Measurements from ENCODE around the gene MMD.
A peak's percentile ranks its signal among the peaks of the same experiment; 100 is the strongest.
"Not testable (repeated sequence)": the region's sequence is repeated elsewhere in the genome, so short reads cannot be mapped to it uniquely, and the experiment has no call there.

Gene MMD

DNA sequence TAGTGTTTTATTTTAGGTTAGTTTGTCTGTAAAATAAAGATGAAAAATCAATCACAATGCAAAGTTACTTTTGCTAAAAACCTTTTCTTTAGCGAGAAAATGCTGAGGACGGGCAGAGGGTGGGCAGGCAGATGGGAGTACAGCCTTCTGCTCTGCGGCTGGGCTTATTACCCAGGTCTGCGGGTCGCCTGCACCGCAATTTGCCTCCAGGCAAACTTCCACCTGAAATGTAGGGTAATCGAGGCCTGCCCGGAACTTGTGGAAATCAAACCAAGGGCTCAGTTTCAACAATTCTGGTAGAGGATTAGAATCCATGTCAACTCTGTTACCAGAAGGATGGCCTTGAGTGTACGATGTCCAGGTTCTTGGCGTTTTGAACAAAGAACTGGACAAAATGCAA lies 22.3 kb upstream of the MMD start:
- DNase-seq (ENCODE audit: low read depth), result no peak

DNA sequence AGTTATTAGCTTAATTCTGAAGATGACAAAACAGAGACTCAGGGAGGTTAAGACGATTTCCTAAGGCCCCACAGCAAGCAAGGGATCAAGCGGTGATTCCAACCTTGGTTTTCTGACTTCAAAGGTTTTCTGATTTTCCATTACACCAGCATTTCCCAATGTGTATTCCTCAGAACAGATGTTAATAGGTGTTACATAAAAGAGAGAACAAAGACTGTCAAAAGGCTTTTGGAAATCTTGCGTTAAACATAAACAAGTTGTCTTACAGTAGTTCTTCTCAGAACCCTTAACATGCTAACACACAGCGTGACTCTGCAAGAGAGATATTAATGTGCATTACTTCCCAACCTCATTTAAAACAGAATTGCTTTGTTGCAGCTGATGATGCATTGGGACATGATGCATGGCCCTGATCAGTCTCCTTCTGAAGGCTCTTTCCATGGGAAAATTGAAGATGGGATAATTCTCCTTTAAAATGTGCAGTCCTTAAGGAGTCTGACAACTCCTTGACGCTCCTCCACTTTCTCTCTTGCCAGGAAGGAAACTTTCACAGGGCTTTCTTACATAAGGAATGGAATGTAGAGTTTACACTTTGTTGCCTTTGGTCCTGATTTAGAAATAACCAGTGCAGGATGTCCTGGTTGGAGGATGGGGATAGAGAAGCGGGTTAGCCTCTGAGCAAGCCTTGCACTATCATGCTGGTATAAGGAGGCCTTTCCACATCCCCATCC lies 21.5 kb upstream of the MMD start:
- DNase-seq (ENCODE audit: low read depth), result no peak

DNA sequence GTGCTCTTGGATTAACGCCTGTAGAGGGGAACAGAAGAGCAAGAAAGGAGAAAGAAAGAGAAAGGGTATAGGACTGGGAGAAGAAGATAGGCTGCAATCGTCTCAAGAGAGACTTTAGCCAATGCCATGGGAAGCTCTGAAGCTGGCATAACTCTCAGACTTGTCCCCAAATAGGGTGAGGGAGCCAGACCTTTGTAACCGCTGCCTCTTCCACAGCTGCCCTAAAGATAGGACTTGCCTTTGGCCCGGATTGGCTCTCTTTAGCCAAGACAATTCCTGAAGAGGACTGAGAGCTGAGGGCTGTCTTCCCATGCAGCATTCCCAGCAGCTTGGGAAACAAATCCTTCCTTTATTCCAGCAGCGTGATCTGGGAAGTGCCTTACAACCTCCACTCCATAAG lies 20.8 kb upstream of the MMD start:
- no peak for DNase-seq (ENCODE audit: low read depth)

DNA sequence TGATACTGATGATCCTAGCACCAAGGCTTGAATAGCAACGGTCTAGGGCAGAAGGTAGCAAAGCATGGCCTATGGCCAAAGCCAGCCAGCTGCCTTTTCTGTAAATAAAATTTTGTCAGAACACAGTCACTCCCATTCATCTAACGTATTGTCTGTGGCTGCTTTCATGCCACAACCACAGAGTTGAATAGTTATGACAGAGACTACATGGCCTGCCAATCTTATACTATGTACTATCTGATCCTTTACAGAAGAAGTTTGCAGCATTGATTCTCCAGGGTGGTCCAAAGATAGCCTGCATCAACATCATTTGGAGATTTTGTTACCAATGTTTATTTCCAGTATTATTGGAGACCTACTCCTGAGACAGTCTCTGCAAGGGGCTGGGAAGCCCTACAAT lies 19.9 kb upstream of the MMD start:
- DNase-seq (ENCODE audit: low read depth), result no peak

DNA sequence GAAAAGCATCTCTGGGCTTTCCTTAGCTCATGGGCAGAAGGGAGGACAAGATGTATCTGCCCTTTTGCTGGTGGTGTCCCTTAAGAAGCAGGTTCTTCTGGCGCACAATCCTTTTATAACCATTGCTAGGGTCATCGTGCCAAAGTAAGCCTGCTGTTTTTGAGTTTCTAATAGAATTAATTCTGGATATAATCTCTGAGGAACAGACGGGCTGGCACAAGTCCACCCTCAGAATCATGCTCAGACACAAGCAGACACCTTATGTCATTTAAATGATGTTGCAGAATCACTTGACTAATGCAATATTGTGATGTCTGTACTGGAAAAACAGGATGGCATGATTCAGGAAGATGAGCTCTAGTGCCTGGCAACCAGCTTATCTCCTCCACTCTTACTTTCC lies 18.8 kb upstream of the MMD start:
- no peak for DNase-seq (ENCODE audit: low read depth)

DNA sequence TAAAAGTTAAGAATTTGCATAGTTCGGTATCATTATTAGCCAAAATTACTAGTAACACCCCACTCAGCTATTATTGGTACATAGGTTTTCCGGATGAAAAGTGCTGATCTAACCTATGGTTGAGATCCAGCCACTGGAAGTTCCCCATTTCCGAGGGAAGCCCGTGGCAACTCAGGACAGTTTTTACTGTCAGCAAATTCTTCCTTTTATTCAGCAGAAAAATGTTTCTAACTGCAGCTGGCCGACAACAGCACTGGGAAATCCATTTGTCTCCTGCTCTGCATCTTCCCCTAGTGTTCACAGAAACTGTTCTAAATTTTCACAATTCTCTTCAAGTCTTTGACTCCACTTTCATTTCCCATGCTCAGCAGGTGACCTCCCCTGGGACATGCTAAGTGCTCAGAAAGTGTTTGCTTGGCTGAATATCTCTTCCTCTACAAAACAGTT lies 15.5 kb upstream of the MMD start:
- DNase-seq (ENCODE audit: low read depth), result no peak

DNA sequence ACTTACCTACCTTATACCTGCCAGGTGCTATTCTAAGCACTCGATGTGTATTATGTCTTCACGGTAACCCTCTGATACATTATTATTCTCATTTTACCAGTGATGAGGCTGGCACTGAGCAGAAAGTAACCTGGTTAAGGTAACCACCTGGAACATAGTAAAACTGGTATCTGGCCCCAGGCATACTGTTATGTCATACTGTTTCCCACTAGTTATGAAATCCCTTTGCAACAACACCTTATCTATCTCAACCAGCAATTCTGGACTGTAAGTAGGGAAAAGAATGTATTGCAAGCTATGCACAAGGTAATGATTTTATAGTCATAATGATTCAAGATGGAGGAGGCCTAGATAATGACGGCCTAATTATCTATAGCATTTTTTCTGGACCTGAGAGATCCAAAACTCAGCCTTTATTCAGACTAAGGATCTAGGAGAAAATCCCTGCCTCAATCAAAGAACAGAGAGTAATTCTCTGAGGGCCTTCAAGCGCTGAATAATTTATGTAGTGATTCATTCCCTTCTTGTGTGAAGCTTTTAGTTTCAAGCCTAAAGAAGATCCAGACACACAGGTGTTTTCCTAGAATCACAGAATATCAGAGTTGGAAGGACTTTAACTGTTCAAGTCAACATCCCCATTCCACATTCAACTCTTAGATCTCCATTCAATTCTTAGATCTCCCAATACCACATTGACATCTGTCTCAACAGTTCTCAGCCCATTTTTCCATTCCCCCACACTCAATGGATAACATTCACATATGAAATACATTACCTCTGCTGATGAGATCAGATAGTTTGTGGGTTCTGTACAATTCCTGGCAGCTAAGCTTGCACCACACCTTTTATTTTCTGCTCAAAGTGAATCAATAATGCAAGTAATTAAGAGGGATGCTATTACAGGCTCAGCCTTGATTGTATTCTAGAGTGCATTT lies 14.9 kb upstream of the MMD start:
- DNase-seq (ENCODE audit: low read depth), result no peak

DNA sequence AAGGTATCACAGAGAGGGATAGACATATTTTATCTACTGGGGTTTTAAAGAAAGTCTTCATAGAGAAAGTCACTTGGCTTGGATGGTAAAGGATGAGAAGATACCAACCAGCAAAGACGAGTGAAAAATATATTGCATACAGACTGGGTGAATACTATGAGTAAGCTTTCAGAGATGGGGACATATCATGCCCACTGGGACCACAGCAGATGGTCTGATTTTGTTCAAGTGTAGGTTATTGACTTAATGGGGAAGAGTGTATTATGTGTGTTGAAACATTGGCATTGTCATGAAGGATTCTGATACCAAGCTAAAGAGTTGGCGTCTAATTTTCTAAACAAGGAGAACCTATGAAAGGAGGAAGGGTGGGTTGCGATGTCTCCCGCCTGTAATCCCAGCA lies 13.8 kb upstream of the MMD start:
- DNase-seq (ENCODE audit: low read depth), result no peak

DNA sequence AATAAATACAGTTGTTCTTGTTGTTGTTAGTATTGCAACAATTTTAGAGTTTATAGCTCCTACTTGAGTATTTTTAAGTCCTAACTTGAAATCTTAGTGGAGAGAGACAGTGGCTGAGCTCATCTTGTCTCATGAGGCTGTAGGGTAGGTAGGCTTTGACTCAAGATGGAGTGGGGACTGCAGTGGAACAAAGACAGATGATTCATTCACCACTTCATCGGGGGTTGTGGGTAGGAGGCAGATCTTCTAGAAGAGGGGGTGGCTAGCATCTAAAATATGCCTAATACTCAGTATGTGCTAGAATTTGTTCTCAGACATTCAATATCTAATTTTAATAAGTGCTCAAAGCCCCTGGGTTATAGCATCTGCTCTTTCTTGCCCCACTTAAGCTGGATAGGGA lies 13.1 kb upstream of the MMD start:
- DNase-seq (ENCODE audit: low read depth), result no peak

DNA sequence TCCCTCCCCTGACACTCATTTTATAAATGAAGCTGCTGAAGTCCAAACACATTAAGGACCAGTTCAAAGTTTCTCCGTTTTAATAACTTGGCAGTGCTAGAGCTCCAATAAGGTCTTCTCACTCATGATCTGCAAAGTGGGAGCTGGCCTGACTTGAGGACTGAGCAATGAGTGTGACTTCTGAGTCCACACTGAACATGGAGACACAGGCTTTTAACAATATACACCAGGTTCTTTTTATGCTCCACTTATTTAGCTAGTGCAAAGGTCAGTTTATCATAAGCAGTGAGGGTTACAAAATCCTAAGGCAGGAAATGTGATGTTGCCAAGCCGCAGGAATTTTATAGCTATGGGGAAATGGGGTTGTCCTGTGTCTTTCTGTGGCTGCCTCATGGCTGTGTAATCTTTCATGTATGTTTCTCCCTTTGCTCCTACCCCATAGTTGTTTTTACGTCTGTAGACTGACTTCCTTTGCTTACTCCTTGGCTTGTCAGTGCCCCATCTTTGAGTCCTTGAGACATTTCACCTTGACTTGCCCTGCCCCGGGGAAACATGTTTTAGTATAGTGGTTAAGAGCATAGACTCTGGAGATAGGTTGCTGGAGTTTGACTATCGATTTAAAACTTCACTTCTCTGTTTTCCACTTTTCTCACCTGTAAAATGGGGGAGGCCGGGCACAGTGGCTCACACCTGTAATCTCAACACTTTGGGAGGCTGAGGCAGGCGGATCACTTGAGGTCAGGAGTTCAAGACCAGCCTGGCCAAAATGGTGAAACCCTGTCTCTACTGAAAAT lies 12.2 kb upstream of the MMD start:
- DNase-seq (ENCODE audit: low read depth), result no peak

DNA sequence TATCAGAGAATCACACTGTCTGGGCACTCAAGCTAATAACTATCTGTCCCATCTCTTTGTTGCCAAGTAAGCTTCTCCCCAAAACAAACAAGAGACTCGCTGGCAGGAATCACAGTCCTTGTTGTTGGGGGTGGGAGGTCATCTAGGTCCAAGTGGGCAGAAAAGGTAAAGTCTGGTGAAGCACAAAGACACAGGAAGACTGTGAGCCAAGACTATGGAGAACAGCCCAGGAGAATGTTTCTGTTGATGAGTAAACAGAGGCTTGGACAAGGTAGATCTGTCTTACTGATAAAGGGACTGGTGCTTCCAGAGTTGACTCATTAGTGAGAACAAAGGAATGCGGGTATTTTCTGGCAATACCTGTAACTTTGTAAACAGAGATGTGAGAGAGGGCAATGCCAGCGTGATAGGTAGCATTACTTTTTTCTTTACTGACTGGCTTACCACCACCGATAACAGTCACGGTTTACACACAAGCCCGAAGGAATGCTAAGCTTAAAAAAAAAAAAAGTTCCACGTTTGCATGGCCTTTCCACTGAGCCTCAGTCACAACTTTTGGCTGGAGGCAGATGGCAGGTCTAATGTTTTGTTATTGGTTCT lies 11.5 kb upstream of the MMD start:
- DNase-seq (ENCODE audit: low read depth), result no peak

DNA sequence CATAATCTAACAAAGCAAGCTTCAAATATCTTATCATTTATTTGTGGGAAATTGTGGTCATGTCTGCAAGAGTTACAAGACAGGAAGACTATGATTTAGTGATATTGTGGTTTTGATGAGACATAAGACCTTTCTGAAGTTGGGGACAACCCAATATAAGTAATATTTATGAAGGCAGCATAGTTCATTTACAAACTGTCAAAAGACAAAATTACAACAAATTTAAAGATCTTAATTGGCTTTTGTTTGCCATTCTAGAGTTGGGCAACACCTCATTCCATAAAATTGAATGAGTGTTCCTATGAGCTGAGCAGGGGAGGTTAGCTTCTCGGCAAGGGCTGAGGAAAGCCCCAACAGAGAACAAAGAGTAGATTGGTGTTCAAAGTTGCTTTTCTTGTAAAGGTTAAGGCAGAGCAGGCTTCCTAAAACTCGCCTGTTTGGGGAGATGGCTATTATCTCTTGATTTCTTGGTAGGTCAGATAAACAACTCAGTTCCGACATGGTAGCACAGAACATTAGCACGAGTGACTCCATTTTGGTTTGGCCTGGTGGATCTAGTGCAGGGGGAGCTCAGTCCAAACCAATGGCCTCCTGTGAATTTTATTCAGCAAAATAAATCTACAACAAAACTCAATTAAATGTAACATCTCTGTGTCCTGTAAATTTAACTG lies 10.9 kb upstream of the MMD start:
- no peak for DNase-seq (ENCODE audit: low read depth)

DNA sequence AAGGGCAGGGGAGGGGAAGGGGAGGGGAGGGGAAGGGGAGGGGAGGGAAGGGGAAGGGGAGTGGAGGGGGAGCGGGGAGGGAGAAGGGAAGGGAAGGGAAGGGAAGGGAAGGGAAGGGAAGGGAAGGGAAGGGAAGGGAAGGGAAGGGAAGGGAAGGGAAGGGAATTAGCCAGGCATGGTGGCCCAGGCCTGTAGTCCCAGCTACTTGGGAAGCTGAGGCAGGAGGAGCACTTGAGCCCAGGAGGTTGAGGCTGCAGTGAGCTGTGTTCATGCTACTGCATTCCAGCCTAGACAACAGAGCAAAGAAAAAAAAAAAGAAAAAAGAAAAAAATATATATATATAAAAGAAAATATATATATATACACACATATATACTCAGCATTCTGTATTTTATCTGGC lies 10.3 kb upstream of the MMD start:
- DNase-seq (ENCODE audit: low read depth), result not testable (repeated sequence)

DNA sequence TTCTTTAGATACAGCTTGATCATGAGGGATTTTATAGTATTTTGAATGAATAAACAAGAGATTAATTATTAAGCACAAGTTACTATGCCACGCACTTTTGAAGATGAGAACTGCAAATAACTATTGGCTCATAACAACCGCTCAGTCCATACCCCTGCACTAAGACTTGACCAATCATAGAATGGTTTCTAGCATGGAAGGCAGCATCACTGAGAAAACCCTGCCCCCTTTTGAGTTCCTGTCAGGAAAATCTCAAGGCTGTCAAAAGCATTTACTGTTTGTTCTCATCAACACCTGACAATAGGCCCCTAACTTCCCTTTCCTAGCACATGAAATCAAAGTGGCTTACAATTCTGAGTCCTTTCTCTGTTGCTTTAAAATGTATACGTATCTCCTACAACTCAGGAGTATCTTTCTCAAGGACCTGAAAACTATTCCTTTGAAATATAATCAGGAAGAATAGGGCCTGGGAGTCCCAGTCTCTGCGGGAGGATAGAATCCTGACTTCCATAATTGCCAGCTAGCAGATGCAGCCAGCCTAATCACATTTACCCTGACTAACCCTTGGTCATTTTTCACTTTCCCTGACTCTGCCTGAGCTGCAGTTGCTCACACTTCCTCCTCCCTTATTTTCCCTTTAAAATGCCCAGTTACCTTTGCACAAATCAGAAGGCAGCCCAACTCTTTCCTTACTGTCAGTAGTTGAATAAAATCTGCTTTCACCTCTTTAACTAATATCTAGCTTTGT lies 9.1 kb upstream of the MMD start:
- DNase-seq (ENCODE audit: low read depth), result no peak

DNA sequence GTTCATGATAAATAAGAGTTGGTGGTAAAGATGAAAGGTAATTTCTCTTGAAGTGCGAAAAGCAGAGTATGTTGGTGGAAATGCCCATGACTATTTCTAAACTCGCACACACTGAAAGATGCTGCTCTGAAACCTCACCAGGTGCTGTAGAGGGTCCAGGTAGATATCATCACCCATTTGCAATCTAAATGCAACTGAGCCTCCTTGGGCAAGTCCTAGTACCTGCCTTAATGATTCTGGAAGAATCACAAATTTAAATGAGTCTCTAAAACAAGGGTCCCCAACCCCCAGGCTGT lies 5.9 kb upstream of the MMD start:
- no peak for DNase-seq (ENCODE audit: low read depth)

DNA sequence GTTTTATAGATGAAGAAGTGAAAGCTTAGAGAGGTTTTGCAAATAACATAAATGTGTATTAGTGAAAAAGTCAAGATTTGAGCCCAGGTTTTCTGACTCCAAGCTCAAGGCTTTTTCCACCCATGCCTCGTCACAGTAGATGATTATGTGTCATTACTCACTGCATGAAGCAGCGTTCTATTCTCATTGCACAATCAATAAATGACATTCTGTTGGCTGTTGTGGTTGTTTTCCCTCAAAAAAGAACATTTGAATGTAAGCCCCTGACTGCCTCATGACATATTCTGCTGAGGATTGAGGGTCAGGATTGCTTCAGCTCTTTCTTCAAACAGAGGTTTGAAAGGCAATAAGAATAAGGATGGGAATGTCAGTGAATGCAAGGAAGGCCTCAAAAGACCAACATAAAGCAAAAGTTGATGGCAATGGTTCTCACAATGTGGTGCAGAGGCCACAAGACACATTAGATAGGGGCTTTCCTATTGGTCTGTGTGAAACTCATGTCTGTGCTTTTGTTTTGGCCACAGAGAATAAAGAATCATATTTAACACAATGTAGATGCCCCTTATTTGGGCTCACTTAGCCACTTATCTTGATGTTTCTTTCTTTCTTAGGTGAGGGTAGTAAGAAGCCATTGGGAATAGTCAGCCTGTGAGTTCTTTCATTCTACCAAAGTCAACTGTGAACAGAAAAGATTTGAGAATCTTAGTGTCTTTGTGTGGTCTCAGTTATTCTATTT lies 5.4 kb upstream of the MMD start:
- no peak for DNase-seq (ENCODE audit: low read depth)

DNA sequence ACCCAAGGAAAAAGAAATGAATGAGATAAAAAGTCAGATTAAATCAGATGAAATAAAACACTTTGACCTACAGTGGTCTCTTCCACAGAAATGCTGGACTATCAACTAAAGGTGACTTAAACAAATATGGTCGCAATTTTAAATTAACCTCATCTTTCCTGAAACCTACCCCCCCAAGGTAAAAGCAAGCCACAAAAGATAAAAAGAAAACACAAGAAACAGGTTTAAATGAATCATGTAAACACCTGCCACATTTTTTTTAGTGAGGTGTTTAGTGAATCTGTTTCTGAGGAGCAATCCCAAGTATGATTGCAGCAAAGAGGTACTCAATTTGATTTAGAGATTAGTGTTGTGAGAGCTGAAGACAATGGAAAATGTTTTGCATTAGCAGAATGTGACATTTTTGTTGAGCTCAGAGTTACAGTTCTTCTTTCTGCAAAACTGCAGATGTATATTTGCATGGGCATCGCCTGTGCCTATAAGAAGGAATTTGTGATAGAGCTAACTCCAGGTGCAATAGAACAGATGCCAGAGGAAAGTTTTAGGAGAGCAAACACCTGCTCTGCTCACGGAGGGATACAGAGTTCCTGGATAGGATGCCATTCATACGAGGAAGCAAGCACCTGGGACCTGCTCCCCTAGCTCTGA lies 3.4 kb upstream of the MMD start:
- DNase-seq (ENCODE audit: low read depth), result no peak

DNA sequence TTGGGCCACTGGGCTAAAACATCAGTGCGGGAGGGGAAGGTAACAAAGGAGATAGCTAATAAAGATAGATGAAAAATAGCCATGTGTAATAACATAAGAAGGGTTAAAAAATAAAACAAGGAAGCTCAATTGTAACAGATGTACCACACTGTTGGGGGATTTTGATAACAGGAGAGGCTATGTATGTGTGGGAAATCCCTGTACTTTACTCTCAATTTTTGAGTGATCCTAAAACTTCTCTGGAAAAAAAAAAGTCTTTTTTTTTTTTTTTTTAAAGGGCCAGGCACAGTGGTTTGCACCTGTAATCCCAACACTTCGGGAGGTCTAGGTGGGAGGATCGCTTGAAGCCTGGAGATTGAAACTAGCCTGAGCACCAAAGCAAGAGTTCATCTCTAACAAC lies 1.9 kb upstream of the MMD start:
- DNase-seq (ENCODE audit: low read depth), result no peak

DNA sequence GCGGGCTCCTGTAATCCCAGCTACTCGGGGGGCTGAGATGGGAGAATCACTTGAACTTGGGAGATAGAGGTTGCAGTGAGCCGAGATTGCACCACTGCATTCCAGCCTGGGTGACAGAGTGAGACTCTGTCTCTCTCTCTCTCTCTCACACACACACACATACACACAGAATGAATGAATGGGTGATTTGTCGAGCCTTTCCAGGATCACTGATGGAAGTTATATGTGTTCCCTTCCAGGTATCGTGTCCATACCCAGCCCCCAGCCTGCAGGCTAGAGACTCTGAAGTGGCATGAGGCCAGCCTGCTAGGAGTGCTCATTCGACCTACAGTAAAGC lies 1.2 kb upstream of the MMD start:
- DNase-seq (ENCODE audit: low read depth), result not testable (repeated sequence)

DNA sequence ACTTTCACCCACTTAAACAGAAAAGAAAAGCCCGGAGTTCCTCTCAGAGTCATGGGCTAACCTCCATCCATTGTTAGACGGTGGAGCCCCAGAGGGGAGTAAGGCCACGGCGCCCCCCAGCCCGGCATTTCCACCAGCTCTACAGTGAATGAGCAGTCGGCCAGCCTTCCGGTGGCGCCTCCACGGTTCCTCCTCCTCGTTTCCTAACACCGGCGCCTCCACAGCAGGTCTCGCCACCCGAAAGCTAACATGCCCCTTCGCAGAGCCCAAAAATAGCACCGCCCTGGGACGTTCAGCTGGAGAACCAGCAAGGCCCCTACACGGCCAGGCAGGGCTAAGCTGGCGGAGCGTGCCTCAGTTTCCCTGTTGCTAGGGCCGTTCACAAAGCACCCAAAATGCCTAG lies 858 bp downstream of the MMD start:
- peak; percentile 24 for DNase-seq (ENCODE audit: low read depth)
